Endothelial cell of umbilical vein (primary cell): ENCODE measurements around the gene AP3S2. TPM values are rescaled to one million over a fixed set of nuclear protein-coding genes. Genes with fewer than 3 reads are reported as not detected.

Experiments
- BruUV-seq: library from RNA; stranded (reverse); fragments of 400-500 nt; replicated peaks from 2 replicates; lab custom pipeline; 2021; lab: Mats Ljungman, UMichigan
- CTCF ChIA-PET: fragments of 300-600, 350-600 bp; sonication (Branson Sonifier 250); formaldehyde crosslinking; loops from one replicate; lab custom pipeline; 2021; ENCODE audit warnings: antibody characterized with exemption, inconsistent platforms; lab: Charles Lee
- POLR2A ChIA-PET: fragments of 300-600, 350-600 bp; sonication (Branson Sonifier 250); formaldehyde crosslinking; loops from one replicate; lab custom pipeline; 2021; ENCODE audit warnings: antibody characterized with exemption, inconsistent platforms; lab: Charles Lee
- DNase-seq: peaks from one replicate; pipeline ENCODE4 v3.0.0-alpha.2; 2011; ENCODE audit warnings: low read depth, low spot score
- FAIRE-seq: peaks from 2 replicates; lab custom pipeline; 2011; peaks lifted over from hg19 to GRCh38; lab: Jason Lieb, UNC
- H2AFZ ChIP-seq: 2 replicates; pipeline ENCODE4 v1.6.0; 2012; ENCODE audit warnings: low read depth, low read length, control low read depth, inconsistent platforms
- H3K27ac ChIP-seq: 2 replicates; pipeline ENCODE4 v1.5.1; 2011; ENCODE audit warnings: low read depth, mild to moderate bottlenecking, control low read depth, low read length, moderate library complexity; ENCODE audit not compliant: insufficient read depth
- H3K27me3 ChIP-seq, 2 experiments: 2 replicates each; pipeline versions ENCODE4 v1.6.0 to v1.6.1; 2011; ENCODE audit warnings: low read length in 2 of 2, mixed read lengths in 1 of 2; ENCODE audit not compliant: control insufficient read depth in 2 of 2, insufficient read depth in 2 of 2
- H3K36me3 ChIP-seq, 2 experiments: 2 replicates in 1 of 2; 3 replicates in 1 of 2; pipeline ENCODE4 v1.5.1; 2011; ENCODE audit warnings: low read length in 2 of 2, mild to moderate bottlenecking in 1 of 2, moderate library complexity in 1 of 2; ENCODE audit not compliant: control insufficient read depth in 2 of 2, insufficient read depth in 2 of 2; ENCODE audit errors: extremely low read depth in 1 of 2
- H3K4me1 ChIP-seq: 3 replicates; pipeline ENCODE4 v1.5.1; 2011; ENCODE audit warnings: mild to moderate bottlenecking, low read length; ENCODE audit not compliant: control insufficient read depth, insufficient read depth; ENCODE audit errors: extremely low read depth
- H3K4me2 ChIP-seq: 2 replicates; pipeline ENCODE4 v1.6.1; 2011; ENCODE audit warnings: low read length, control low read depth, mixed read lengths; ENCODE audit not compliant: insufficient read depth
- H3K4me3 ChIP-seq, 3 experiments: fragments of 200-600 bp in 1 of 3; sonication (generic), shearing (Covaris generic) in 1 of 3; replicated peaks in 1 of 3; 2 replicates each; pipeline ENCODE4 v1.5.1; 2011 to 2016; ENCODE audit warnings: control low read depth in 3 of 3, low read length in 3 of 3, mild to moderate bottlenecking in 2 of 3, inconsistent platforms in 1 of 3, low read depth in 1 of 3, moderate library complexity in 1 of 3; ENCODE audit not compliant: insufficient read depth in 1 of 3
- H3K79me2 ChIP-seq: 2 replicates; pipeline ENCODE4 v1.6.0; 2012; ENCODE audit warnings: low read length, inconsistent platforms; ENCODE audit not compliant: control insufficient read depth, insufficient read depth
- H3K9ac ChIP-seq: replicated peaks from 2 replicates; pipeline ENCODE3; 2011; ENCODE audit warnings: low read length, control low read depth; ENCODE audit not compliant: insufficient read depth; ENCODE audit errors: extremely low read depth
- H3K9me1 ChIP-seq: replicated peaks from 3 replicates; pipeline ENCODE4 v1.6.0; 2011; ENCODE audit warnings: mild to moderate bottlenecking, low read length; ENCODE audit not compliant: control insufficient read depth, insufficient read depth; ENCODE audit errors: extremely low read depth
- H3K9me3 ChIP-seq: replicated peaks from 2 replicates; pipeline ENCODE4 v1.5.1; 2012; ENCODE audit warnings: low read length, inconsistent platforms; ENCODE audit not compliant: control insufficient read depth, insufficient read depth
- H4K20me1 ChIP-seq: replicated peaks from 2 replicates; pipeline ENCODE3; 2011; ENCODE audit warnings: mild to moderate bottlenecking, low read length; ENCODE audit not compliant: control insufficient read depth, insufficient read depth; ENCODE audit errors: extremely low read depth
- CTCF ChIP-seq, 2 donors: IDR thresholded peaks; 1 replicate in 1 of 2; 2 replicates in 1 of 2; pipeline ENCODE4 v1.5.1; 2011; ENCODE audit warnings: low read length in 2 of 2, mild to moderate bottlenecking in 2 of 2, moderate library complexity in 2 of 2, control low read depth in 1 of 2, inconsistent platforms in 1 of 2, low read depth in 1 of 2; ENCODE audit not compliant: insufficient read depth in 1 of 2; ENCODE audit errors: extremely low read depth in 1 of 2
- EZH2 ChIP-seq: IDR thresholded peaks from 2 replicates; pipeline ENCODE4 v1.6.1; 2012; ENCODE audit warnings: borderline replicate concordance, low read depth, mild to moderate bottlenecking, moderate library complexity, low read length, inconsistent platforms; ENCODE audit not compliant: severe bottlenecking
- FOS ChIP-seq: IDR thresholded peaks from 2 replicates; pipeline ENCODE4 v1.6.1; 2011; ENCODE audit warnings: mild to moderate bottlenecking, low read length, moderate library complexity, borderline replicate concordance; ENCODE audit not compliant: insufficient read depth
- GATA2 ChIP-seq: IDR thresholded peaks from 2 replicates; pipeline ENCODE4 v1.7.0; 2011; ENCODE audit warnings: low read depth, mild to moderate bottlenecking, moderate library complexity, mixed read lengths, low read length; ENCODE audit not compliant: insufficient read length, insufficient read depth
- JUN ChIP-seq: IDR thresholded peaks from 2 replicates; pipeline ENCODE4 v1.6.1; 2011; ENCODE audit warnings: borderline replicate concordance, low read depth; ENCODE audit not compliant: insufficient read length, insufficient read depth
- MYC ChIP-seq: IDR thresholded peaks from one replicate; pipeline ENCODE4 v1.6.1; 2011; ENCODE audit warnings: mild to moderate bottlenecking, low read depth, low read length
- POLR2A ChIP-seq: IDR thresholded peaks from 2 replicates; pipeline ENCODE4 v1.6.1; 2012; ENCODE audit warnings: low read depth, mild to moderate bottlenecking, control low read depth, low read length
- POLR2AphosphoS5 ChIP-seq: IDR thresholded peaks from 2 replicates; pipeline ENCODE4 v1.6.1; 2012; ENCODE audit warnings: low read depth, mild to moderate bottlenecking, control low read depth, low read length, moderate library complexity; ENCODE audit not compliant: insufficient read depth
- dilution Hi-C: fragments of 300-500 bp; cut with MboI; formaldehyde crosslinking; loops from one replicate; pipeline ENCODE4 v1.15.0; 2019; ENCODE audit warnings: low sequenced_read_pairs; ENCODE audit not compliant: extremely low pct_ligation_motif_present
- intact Hi-C: fragments of 100-400 bp; cut with micrococcal nuclease; formaldehyde crosslinking; loops from one replicate; pipeline ENCODE4 v1.10.0; 2022
- polyA plus RNA-seq, 4 experiments: library from polyadenylated mRNA; depleted of rRNA in 3 of 4; stranded (reverse) in 3 of 4; unstranded in 1 of 4; fragments of >200 nt; gene quantifications; 2 replicates each; pipeline versions ENCODE4 v1.2.1 to v1.2.3, GENCODE V29; 2011 to 2012; ENCODE audit warnings: missing spikeins in 1 of 4
- total RNA-seq: library from RNA; stranded (reverse); gene quantifications from 2 replicates; pipeline ENCODE4 v1.2.3, GENCODE V29; 2021
- TF ChIP-seq, protein P1 (sequence below): IDR thresholded peaks from 2 replicates; pipeline ENCODE4 v1.6.1; 2011; ENCODE audit not compliant: insufficient read depth, insufficient read length

Gene AP3S2
- total and polyA plus RNA-seq, 2 donors (not counting 3 experiments of a cell fraction or from before 2014, with no cell fraction given) = 14.6 to 31.1 TPM

DNA sequence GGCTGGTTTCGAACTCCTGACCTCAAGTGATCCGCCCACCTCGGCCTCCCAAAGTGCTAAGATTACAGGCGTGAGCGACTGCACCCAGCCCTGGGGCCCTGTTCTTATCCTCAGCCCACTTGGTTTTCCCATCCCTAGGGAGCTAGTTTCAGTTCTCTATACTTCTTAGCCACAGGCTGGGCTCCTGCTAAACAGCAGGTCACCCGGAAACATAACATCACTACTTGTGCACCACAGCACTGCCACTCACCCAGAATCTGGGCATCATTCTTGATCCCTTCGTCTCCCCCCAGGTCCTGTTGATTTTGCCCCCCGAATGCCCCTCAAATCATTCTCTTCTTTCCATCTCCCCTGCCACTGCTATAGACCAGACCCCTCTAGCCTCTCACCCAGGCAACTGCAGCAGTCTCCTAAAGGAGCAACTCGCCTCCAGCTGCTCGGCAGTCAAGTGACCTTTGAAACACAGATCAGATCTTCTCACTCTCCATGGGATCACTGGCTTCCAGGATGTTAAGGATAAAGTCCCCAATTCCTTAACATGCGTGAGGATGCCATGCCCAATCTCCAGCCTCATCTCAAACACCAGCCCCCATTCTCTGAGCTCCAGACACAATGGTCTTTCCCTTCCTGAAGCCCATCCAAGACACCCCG is 5.6 kb upstream of the AP3S2 start:
- dilution Hi-C loops = no loop called here
- H3K9me3 ChIP-seq = no peaks in the 10 kb centered on the region
- no peak overlapping the region for H2AFZ ChIP-seq
- peaks cover 0 to 15% of the 10 kb centered on the region in 2 experiments for H3K36me3 ChIP-seq
- no peaks in the 10 kb centered on the region for H3K4me1 ChIP-seq
- TF ChIP-seq EZH2 (no peak), JUN (no peak), CTCF (IDR thresholded peaks at IDR 0.05; ENCODE audit: extremely low read depth in 1 of 2, insufficient read depth in 1 of 2, low read depth in 1 of 2, low read length in 2 of 2) (no peak), FOS (no peak), MYC (no peak), POLR2AphosphoS5 (no peak), POLR2A (no peak), GATA2 (no peak)
- TF ChIP-seq, protein P1, sequence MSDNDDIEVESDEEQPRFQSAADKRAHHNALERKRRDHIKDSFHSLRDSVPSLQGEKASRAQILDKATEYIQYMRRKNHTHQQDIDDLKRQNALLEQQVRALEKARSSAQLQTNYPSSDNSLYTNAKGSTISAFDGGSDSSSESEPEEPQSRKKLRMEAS = no peak
- ChIA-PET CTCF (interaction anchor here (1.0 to 2.8 kb wide), 6 partner anchors 11 to 188 kb away, joined by 3 to 38 read pairs (median 4); partner anchors contain the start of gene MESP1), POLR2A (no interaction called here)
- intact Hi-C loops = loop anchor here (10.0 kb wide), 1 partner anchor 315 kb away; no protein-coding TSS in a partner anchor
- H3K27ac ChIP-seq = no peak overlapping the region
- FAIRE-seq = no peak
- no peaks in the 10 kb centered on the region for H4K20me1 ChIP-seq
- H3K79me2 ChIP-seq = no peaks in the 10 kb centered on the region
- no peak for DNase-seq
- no peaks in the 10 kb centered on the region for H3K27me3 ChIP-seq
- no peak overlapping the region for H3K4me3 ChIP-seq
- H3K4me2 ChIP-seq = no peak overlapping the region
- no TSS peak for BruUV-seq
- no peaks in the 10 kb centered on the region for H3K9me1 ChIP-seq
- H3K9ac ChIP-seq = no peak overlapping the region
